GM12878 (cell line): ENCODE measurements around the gene GLMP.

ENCODE experiments used
- EZH2 ChIP-seq: IDR thresholded peaks from 2 replicates; pipeline ENCODE4 v1.6.1; 2012; ENCODE audit warnings: low read depth, mild to moderate bottlenecking, control low read depth, inconsistent platforms, low read length, borderline replicate concordance; ENCODE audit not compliant: control insufficient read depth
- RUNX3 ChIP-seq: IDR thresholded peaks from 2 replicates; pipeline ENCODE4 v1.6.1; 2012; ENCODE audit warnings: low read length, inconsistent platforms
- YY1 ChIP-seq: IDR thresholded peaks from 2 replicates; pipeline ENCODE4 v1.6.1; 2011; ENCODE audit warnings: low read depth, mild to moderate bottlenecking, low read length
- TF ChIP-seq, protein P1 (sequence below), 3 experiments: IDR thresholded peaks in 2 of 3; conservative IDR thresholded peaks in 1 of 3; 2 replicates each; pipeline ENCODE4 v1.5.1; 2011; ENCODE audit warnings: low read depth in 3 of 3, low read length in 3 of 3, mild to moderate bottlenecking in 3 of 3, control low read depth in 2 of 3, moderate library complexity in 2 of 3, inconsistent platforms in 1 of 3, mixed read lengths in 1 of 3; ENCODE audit not compliant: control insufficient read depth in 2 of 3, insufficient read depth in 1 of 3; ENCODE audit errors: extremely low read depth in 1 of 3
- TF ChIP-seq, protein P2 (sequence below): fragments of 450-650 bp; IDR thresholded peaks from 2 replicates; pipeline ENCODE4 v1.6.1; 2016; ENCODE audit warnings: mild to moderate bottlenecking

DNA sequence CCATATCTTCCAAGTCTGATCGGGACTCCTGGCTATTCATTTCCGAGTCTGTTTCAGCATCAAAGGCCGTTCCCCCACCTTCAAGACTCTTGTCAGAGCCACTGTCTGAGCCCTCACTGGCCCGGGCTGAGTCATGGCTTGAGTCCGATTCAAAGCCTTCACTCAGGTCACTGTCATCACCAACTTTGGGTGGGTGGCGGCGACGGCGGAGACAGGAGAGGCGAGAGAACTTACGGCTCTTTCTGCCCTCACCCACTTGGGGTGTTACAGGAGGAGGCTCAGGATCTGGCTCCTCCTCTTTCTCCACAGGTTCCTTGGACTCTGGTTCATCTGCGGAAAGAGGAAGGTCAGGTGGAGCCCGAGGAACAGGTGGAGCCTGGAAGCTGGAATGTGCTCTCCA lies 29.4 kb downstream of the GLMP start:
- TF ChIP-seq, protein P1, sequence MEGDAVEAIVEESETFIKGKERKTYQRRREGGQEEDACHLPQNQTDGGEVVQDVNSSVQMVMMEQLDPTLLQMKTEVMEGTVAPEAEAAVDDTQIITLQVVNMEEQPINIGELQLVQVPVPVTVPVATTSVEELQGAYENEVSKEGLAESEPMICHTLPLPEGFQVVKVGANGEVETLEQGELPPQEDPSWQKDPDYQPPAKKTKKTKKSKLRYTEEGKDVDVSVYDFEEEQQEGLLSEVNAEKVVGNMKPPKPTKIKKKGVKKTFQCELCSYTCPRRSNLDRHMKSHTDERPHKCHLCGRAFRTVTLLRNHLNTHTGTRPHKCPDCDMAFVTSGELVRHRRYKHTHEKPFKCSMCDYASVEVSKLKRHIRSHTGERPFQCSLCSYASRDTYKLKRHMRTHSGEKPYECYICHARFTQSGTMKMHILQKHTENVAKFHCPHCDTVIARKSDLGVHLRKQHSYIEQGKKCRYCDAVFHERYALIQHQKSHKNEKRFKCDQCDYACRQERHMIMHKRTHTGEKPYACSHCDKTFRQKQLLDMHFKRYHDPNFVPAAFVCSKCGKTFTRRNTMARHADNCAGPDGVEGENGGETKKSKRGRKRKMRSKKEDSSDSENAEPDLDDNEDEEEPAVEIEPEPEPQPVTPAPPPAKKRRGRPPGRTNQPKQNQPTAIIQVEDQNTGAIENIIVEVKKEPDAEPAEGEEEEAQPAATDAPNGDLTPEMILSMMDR (IDR thresholded peaks at IDR 0.05 in 2 of 3, conservative IDR thresholded peaks at IDR 0.05 in 1 of 3; ENCODE audit: control insufficient read depth in 2 of 3, extremely low read depth in 1 of 3, insufficient read depth in 1 of 3, low read depth in 3 of 3, low read length in 3 of 3) = no peak
- TF ChIP-seq RUNX3 = no peak
- TF ChIP-seq, protein P2, sequence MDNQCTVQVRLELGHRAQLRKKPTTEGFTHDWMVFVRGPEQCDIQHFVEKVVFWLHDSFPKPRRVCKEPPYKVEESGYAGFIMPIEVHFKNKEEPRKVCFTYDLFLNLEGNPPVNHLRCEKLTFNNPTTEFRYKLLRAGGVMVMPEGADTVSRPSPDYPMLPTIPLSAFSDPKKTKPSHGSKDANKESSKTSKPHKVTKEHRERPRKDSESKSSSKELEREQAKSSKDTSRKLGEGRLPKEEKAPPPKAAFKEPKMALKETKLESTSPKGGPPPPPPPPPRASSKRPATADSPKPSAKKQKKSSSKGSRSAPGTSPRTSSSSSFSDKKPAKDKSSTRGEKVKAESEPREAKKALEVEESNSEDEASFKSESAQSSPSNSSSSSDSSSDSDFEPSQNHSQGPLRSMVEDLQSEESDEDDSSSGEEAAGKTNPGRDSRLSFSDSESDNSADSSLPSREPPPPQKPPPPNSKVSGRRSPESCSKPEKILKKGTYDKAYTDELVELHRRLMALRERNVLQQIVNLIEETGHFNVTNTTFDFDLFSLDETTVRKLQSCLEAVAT = no peak
- TF ChIP-seq EZH2 = no peak
- no peak for TF ChIP-seq YY1
